ENCODE results near the gene ASTN2. TPM values are rescaled to one million over a fixed set of nuclear protein-coding genes. Genes with fewer than 3 reads are reported as not detected.

ASTN2 gene
- total RNA-seq, 1 donor from 2014 or later: 2.3 TPM

DNA sequence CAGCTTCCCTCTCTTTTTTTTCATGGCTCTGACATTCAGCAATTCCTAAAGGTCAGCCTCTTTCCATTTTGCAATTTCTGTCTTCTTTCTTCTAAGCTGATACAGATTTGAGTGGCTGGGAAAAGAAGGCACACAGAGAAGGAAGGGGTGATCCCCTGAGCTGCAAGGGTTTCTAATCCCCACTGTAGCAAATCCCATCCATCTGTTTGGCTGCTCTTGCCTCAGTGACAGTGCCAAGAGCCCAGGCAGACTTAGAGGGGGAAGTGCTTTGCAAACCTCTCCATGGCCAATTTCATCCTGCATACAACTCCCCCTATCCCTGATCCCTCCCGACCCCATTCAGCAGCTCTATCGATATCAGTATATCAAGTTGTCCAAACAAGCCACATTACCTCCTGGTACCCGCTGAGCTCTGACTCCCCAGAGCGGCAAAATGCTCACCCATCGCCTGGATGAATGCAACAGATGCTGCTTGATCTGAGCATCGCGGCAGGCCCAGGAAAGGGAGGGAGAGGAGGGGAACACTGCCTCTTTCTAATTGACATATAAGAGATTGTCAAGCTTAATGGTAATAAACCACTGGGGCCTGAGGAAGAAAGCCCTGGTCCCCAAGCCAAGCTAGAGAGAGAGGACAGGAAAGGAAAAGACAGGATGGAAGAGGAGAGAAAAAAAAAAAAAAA is 268.9 kb downstream of the ASTN2 start:
- Histone ChIP-seq H3K9me3 (no peaks in the 10 kb centered on the region), H3K4me1 (no peaks in the 10 kb centered on the region), H3K36me3 (no peaks in the 10 kb centered on the region), H3K27ac (no peak overlapping the region), H3K4me3 (no peak overlapping the region), H3K27me3 (no peaks in the 10 kb centered on the region)
- TF ChIP-seq, protein P1, sequence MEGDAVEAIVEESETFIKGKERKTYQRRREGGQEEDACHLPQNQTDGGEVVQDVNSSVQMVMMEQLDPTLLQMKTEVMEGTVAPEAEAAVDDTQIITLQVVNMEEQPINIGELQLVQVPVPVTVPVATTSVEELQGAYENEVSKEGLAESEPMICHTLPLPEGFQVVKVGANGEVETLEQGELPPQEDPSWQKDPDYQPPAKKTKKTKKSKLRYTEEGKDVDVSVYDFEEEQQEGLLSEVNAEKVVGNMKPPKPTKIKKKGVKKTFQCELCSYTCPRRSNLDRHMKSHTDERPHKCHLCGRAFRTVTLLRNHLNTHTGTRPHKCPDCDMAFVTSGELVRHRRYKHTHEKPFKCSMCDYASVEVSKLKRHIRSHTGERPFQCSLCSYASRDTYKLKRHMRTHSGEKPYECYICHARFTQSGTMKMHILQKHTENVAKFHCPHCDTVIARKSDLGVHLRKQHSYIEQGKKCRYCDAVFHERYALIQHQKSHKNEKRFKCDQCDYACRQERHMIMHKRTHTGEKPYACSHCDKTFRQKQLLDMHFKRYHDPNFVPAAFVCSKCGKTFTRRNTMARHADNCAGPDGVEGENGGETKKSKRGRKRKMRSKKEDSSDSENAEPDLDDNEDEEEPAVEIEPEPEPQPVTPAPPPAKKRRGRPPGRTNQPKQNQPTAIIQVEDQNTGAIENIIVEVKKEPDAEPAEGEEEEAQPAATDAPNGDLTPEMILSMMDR (IDR thresholded peaks at IDR 0.05): no peak
- DNase-seq (ENCODE audit: low spot score in 2 of 2): no peak
- intact Hi-C loops (cut with DNase I): no loop called here

DNA sequence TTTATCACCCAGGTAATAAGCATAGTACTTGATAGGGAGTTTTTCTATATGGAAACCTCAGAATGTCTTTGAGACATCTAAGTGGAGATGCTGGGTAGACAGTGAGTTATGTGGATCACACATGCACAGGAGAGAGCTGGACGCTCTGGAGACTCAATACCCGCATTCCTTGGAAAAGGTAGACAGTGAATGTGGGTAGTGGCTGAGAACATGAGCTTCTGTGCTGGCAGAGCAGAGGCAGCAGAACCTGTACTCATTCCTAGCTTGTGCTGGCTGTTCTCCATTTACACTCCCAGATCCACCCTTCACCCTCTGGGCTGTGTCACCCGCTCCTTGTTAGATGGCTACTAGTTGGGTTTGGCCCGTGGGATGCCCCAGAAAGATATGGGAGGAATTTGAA is 269.8 kb downstream of the ASTN2 start:
- TF ChIP-seq, protein P1 (IDR thresholded peaks at IDR 0.05): no peak
- no peaks in the 10 kb centered on the region for H3K9me3 ChIP-seq
- H3K27ac ChIP-seq: no peak overlapping the region
- intact Hi-C loops (cut with DNase I): no loop called here
- no peaks in the 10 kb centered on the region for H3K36me3 ChIP-seq
- no peak overlapping the region for H3K4me3 ChIP-seq
- no peaks in the 10 kb centered on the region for H3K27me3 ChIP-seq
- no peaks in the 10 kb centered on the region for H3K4me1 ChIP-seq
- DNase-seq (ENCODE audit: low spot score in 2 of 2): no peak

DNA sequence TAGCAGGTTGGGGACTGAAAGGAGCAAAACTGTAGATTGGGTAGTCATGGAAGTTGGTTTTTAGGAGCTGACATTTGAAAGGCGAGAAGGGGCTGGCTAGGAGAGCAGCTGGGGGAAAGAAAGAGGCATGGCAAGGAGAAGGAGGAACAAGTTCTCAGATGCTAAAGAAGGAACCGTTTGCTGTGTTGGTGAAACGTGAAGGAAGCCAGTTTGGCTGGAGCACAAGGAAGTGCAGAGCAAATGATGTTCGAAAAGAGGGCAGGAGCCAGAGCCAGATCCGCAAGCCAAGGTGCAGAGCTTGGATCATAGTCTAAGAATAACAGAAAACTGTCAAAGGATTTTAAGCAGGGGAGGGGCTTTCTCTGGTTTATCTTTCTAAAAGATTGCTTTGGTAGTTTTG is 276.6 kb downstream of the ASTN2 start:
- Histone ChIP-seq H3K4me3 (no peak overlapping the region), H3K9me3 (no peaks in the 10 kb centered on the region), H3K36me3 (no peaks in the 10 kb centered on the region), H3K27me3 (no peaks in the 10 kb centered on the region), H3K27ac (no peak overlapping the region), H3K4me1 (no peaks in the 10 kb centered on the region)
- TF ChIP-seq, protein P1 (IDR thresholded peaks at IDR 0.05): no peak
- intact Hi-C loops (cut with DNase I): no loop called here
- no peak for DNase-seq (ENCODE audit: low spot score in 2 of 2)

DNA sequence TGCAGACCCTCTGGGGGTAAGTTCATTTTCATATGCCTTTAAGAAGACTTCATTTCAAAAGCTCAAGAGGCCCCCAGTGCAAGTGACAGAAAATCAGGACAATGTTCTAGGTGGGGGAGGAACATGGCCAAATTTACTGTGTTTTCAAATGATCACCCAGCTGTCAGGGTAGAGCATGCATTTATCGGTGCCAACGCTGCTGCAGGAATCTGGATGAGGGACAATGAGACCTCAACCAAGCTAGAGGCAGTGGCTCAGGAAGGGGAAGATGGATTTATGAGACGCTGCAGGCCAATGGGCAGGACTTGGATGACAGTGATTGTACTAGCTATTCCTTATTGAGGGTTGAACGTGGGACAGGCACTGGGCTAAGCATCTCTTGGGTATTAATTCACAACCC is 278.4 kb downstream of the ASTN2 start:
- DNase-seq (ENCODE audit: low spot score in 2 of 2): no peak
- H3K4me1 ChIP-seq: no peaks in the 10 kb centered on the region
- intact Hi-C loops (cut with DNase I): no loop called here

DNA sequence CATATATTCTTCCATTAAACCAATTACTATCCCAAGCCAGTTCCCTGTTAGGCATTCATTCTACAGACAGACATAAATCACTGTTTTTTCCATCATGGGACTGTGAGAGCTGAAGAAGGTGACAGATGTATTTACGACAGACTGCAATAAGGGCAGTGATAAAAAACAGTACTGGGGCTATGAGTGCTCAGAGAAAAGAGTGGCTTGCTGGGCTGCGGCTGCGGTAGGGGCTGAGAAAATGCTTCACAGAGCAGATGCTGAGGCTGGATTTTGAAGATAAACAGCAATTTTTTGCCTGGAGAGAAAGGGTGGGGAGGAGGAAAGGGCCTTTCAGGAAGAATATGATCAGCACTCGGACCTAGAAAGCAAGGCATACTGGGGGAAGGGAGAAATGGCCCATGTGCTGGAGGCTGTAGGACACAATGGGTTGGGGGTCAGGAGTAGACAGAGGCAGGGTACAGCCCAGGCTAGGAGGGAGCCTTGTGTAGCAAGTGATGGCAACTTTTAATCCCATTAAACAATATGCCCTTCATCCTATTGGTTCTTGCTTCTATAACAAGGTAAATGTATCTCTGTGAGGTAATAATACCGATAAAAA is 279.3 kb downstream of the ASTN2 start:
- TF ChIP-seq, protein P1 (IDR thresholded peaks at IDR 0.05): no peak
- Histone ChIP-seq H3K27ac (no peak overlapping the region), H3K9me3 (no peaks in the 10 kb centered on the region), H3K4me1 (no peaks in the 10 kb centered on the region), H3K36me3 (no peaks in the 10 kb centered on the region), H3K4me3 (no peak overlapping the region), H3K27me3 (no peaks in the 10 kb centered on the region)
- no peak for DNase-seq (ENCODE audit: low spot score in 2 of 2)
- intact Hi-C loops (cut with DNase I): no loop called here

More for the DNA sequence above, 278.4 kb downstream of the ASTN2 start:
- TF ChIP-seq, protein P1 (IDR thresholded peaks at IDR 0.05): no peak
- no peak overlapping the region for H3K4me3 ChIP-seq
- H3K9me3 ChIP-seq: no peaks in the 10 kb centered on the region
- H3K27me3 ChIP-seq: no peaks in the 10 kb centered on the region
- no peaks in the 10 kb centered on the region for H3K36me3 ChIP-seq
- H3K27ac ChIP-seq: no peak overlapping the region

Data from ascending aorta (tissue), 2 donors.